ENCODE measurements around the gene MAD1L1.

The MAD1L1 gene

GRCh38 chr7:1910081-1910685 lies 322.6 kb downstream of the MAD1L1 start:
- no peaks in the 10 kb centered on the region for H3K9me3 ChIP-seq (ENCODE audit: control insufficient read depth, low read length)
- H3K27ac ChIP-seq (ENCODE audit: insufficient read depth, low read length, poor library complexity, severe bottlenecking), result no peak overlapping the region
- peaks cover 32% of the 10 kb centered on the region for H3K36me3 ChIP-seq (ENCODE audit: control insufficient read depth, insufficient read depth, low read length)
- H3K27me3 ChIP-seq (replicated peaks; ENCODE audit: control insufficient read depth, insufficient read depth, low read length, poor library complexity, severe bottlenecking), result no peaks in the 10 kb centered on the region
- no peak overlapping the region for H3K4me3 ChIP-seq (ENCODE audit: insufficient read depth, low read depth, low read length, poor library complexity, severe bottlenecking)
- DNase-seq, result no peak
- no peaks in the 10 kb centered on the region for H3K4me1 ChIP-seq (ENCODE audit: control insufficient read depth, insufficient read depth, low read length, poor library complexity, severe bottlenecking)

GRCh38 chr7:1909476-1909875 lies 323.3 kb downstream of the MAD1L1 start:
- no peak overlapping the region for H3K27ac ChIP-seq (ENCODE audit: insufficient read depth, low read length, poor library complexity, severe bottlenecking)
- peaks cover 32% of the 10 kb centered on the region for H3K36me3 ChIP-seq (ENCODE audit: control insufficient read depth, insufficient read depth, low read length)
- H3K27me3 ChIP-seq (replicated peaks; ENCODE audit: control insufficient read depth, insufficient read depth, low read length, poor library complexity, severe bottlenecking), result no peaks in the 10 kb centered on the region
- no peak overlapping the region for H3K4me3 ChIP-seq (ENCODE audit: insufficient read depth, low read depth, low read length, poor library complexity, severe bottlenecking)
- no peaks in the 10 kb centered on the region for H3K9me3 ChIP-seq (ENCODE audit: control insufficient read depth, low read length)
- DNase-seq, result no peak
- H3K4me1 ChIP-seq (ENCODE audit: control insufficient read depth, insufficient read depth, low read length, poor library complexity, severe bottlenecking), result no peaks in the 10 kb centered on the region

GRCh38 chr7:1908823-1909420 lies 323.8 kb downstream of the MAD1L1 start:
- Histone ChIP-seq H3K9me3 (ENCODE audit: control insufficient read depth, low read length) (no peaks in the 10 kb centered on the region), H3K4me3 (ENCODE audit: insufficient read depth, low read depth, low read length, poor library complexity, severe bottlenecking) (no peak overlapping the region), H3K36me3 (ENCODE audit: control insufficient read depth, insufficient read depth, low read length) (peaks cover 28% of the 10 kb centered on the region), H3K27me3 (replicated peaks; ENCODE audit: control insufficient read depth, insufficient read depth, low read length, poor library complexity, severe bottlenecking) (no peaks in the 10 kb centered on the region), H3K4me1 (ENCODE audit: control insufficient read depth, insufficient read depth, low read length, poor library complexity, severe bottlenecking) (no peaks in the 10 kb centered on the region), H3K27ac (ENCODE audit: insufficient read depth, low read length, poor library complexity, severe bottlenecking) (no peak overlapping the region)
- no peak for DNase-seq

GRCh38 chr7:1907751-1908365 lies 324.9 kb downstream of the MAD1L1 start:
- H3K4me3 ChIP-seq (ENCODE audit: insufficient read depth, low read depth, low read length, poor library complexity, severe bottlenecking), result no peak overlapping the region
- no peaks in the 10 kb centered on the region for H3K9me3 ChIP-seq (ENCODE audit: control insufficient read depth, low read length)
- DNase-seq, result no peak
- H3K36me3 ChIP-seq (ENCODE audit: control insufficient read depth, insufficient read depth, low read length), result peaks cover 23% of the 10 kb centered on the region
- no peaks in the 10 kb centered on the region for H3K4me1 ChIP-seq (ENCODE audit: control insufficient read depth, insufficient read depth, low read length, poor library complexity, severe bottlenecking)
- H3K27ac ChIP-seq (ENCODE audit: insufficient read depth, low read length, poor library complexity, severe bottlenecking), result no peak overlapping the region
- H3K27me3 ChIP-seq (replicated peaks; ENCODE audit: control insufficient read depth, insufficient read depth, low read length, poor library complexity, severe bottlenecking), result no peaks in the 10 kb centered on the region

GRCh38 chr7:1906988-1907745 lies 325.6 kb downstream of the MAD1L1 start:
- H3K4me3 ChIP-seq (ENCODE audit: insufficient read depth, low read depth, low read length, poor library complexity, severe bottlenecking), result no peak overlapping the region
- no peak overlapping the region for H3K27ac ChIP-seq (ENCODE audit: insufficient read depth, low read length, poor library complexity, severe bottlenecking)
- no peaks in the 10 kb centered on the region for H3K27me3 ChIP-seq (replicated peaks; ENCODE audit: control insufficient read depth, insufficient read depth, low read length, poor library complexity, severe bottlenecking)
- no peak for DNase-seq
- H3K36me3 ChIP-seq (ENCODE audit: control insufficient read depth, insufficient read depth, low read length), result peaks cover 16% of the 10 kb centered on the region
- H3K4me1 ChIP-seq (ENCODE audit: control insufficient read depth, insufficient read depth, low read length, poor library complexity, severe bottlenecking), result no peaks in the 10 kb centered on the region
- no peaks in the 10 kb centered on the region for H3K9me3 ChIP-seq (ENCODE audit: control insufficient read depth, low read length)

- Histone ChIP-seq H3K36me3 (ENCODE audit: control insufficient read depth, insufficient read depth, low read length) (peaks cover 16% of the 10 kb centered on the region), H3K27ac (ENCODE audit: insufficient read depth, low read length, poor library complexity, severe bottlenecking) (no peak overlapping the region), H3K4me3 (ENCODE audit: insufficient read depth, low read depth, low read length, poor library complexity, severe bottlenecking) (no peak overlapping the region), H3K9me3 (ENCODE audit: control insufficient read depth, low read length) (no peaks in the 10 kb centered on the region), H3K4me1 (ENCODE audit: control insufficient read depth, insufficient read depth, low read length, poor library complexity, severe bottlenecking) (no peaks in the 10 kb centered on the region), H3K27me3 (replicated peaks; ENCODE audit: control insufficient read depth, insufficient read depth, low read length, poor library complexity, severe bottlenecking) (no peaks in the 10 kb centered on the region)
- DNase-seq, result no peak
These were observed 326.5 kb downstream of the MAD1L1 start for GRCh38 chr7:1906087-1906830.

GRCh38 chr7:1902231-1902855 lies 330.4 kb downstream of the MAD1L1 start:
- Histone ChIP-seq H3K4me1 (ENCODE audit: control insufficient read depth, insufficient read depth, low read length, poor library complexity, severe bottlenecking) (no peaks in the 10 kb centered on the region), H3K27me3 (replicated peaks; ENCODE audit: control insufficient read depth, insufficient read depth, low read length, poor library complexity, severe bottlenecking) (no peaks in the 10 kb centered on the region), H3K9me3 (ENCODE audit: control insufficient read depth, low read length) (no peaks in the 10 kb centered on the region), H3K4me3 (ENCODE audit: insufficient read depth, low read depth, low read length, poor library complexity, severe bottlenecking) (no peak overlapping the region), H3K36me3 (ENCODE audit: control insufficient read depth, insufficient read depth, low read length) (peaks cover 22% of the 10 kb centered on the region), H3K27ac (ENCODE audit: insufficient read depth, low read length, poor library complexity, severe bottlenecking) (no peak overlapping the region)
- DNase-seq, result no peak

GRCh38 chr7:1901431-1902210 lies 331.1 kb downstream of the MAD1L1 start:
- Histone ChIP-seq H3K9me3 (ENCODE audit: control insufficient read depth, low read length) (no peaks in the 10 kb centered on the region), H3K36me3 (ENCODE audit: control insufficient read depth, insufficient read depth, low read length) (peaks cover 29% of the 10 kb centered on the region), H3K4me3 (ENCODE audit: insufficient read depth, low read depth, low read length, poor library complexity, severe bottlenecking) (no peak overlapping the region), H3K27ac (ENCODE audit: insufficient read depth, low read length, poor library complexity, severe bottlenecking) (no peak overlapping the region), H3K4me1 (ENCODE audit: control insufficient read depth, insufficient read depth, low read length, poor library complexity, severe bottlenecking) (no peaks in the 10 kb centered on the region), H3K27me3 (replicated peaks; ENCODE audit: control insufficient read depth, insufficient read depth, low read length, poor library complexity, severe bottlenecking) (no peaks in the 10 kb centered on the region)
- DNase-seq, result no peak

GRCh38 chr7:1900847-1901246 lies 331.9 kb downstream of the MAD1L1 start:
- no peaks in the 10 kb centered on the region for H3K9me3 ChIP-seq (ENCODE audit: control insufficient read depth, low read length)
- H3K27ac ChIP-seq (ENCODE audit: insufficient read depth, low read length, poor library complexity, severe bottlenecking), result no peak overlapping the region
- H3K27me3 ChIP-seq (replicated peaks; ENCODE audit: control insufficient read depth, insufficient read depth, low read length, poor library complexity, severe bottlenecking), result no peaks in the 10 kb centered on the region
- peaks cover 37% of the 10 kb centered on the region for H3K36me3 ChIP-seq (ENCODE audit: control insufficient read depth, insufficient read depth, low read length)
- no peak overlapping the region for H3K4me3 ChIP-seq (ENCODE audit: insufficient read depth, low read depth, low read length, poor library complexity, severe bottlenecking)
- DNase-seq, result no peak
- no peaks in the 10 kb centered on the region for H3K4me1 ChIP-seq (ENCODE audit: control insufficient read depth, insufficient read depth, low read length, poor library complexity, severe bottlenecking)

Measured in effector memory CD4-positive, alpha-beta T cell (primary cell).